ENCODE data around the gene DENND1A. TPM values are rescaled to one million over a fixed set of nuclear protein-coding genes. Genes with fewer than 3 reads are reported as not detected.

The DENND1A gene
- total and polyA plus RNA-seq, 4 donors: 7.9 to 22.0 (median 13.9) TPM

DNA sequence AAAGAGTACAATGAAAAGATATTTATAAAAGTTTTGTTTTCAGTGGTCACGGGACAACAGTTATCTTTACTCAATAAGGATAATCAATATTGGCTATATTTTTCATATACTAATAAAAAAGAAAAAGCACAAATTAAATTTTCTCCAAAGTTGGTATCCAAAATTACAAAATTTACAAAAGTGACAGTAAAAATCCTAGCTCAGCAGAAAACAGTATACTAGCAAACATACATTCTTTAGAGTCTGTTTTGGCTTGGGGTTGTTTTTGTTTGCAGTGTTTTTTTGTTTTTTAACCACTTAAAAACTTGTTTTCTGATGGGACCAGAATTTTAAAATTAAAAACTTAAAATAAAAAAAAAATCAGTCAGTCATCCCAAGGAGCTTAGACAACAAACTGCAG, 183.2 kb downstream of the DENND1A start:
- Histone ChIP-seq H3K9ac (ENCODE audit: low read depth in 1 of 2, low read length in 2 of 2) (no peak overlapping the region), H3K36me3 (ENCODE audit: control insufficient read depth in 4 of 4, insufficient read depth in 3 of 4, low read depth in 1 of 4, low read length in 3 of 4) (no peaks in the 10 kb centered on the region), H3K9me3 (ENCODE audit: control insufficient read depth in 4 of 4, low read length in 3 of 4) (no peaks in the 10 kb centered on the region), H3K27ac (ENCODE audit: low read depth in 1 of 2, low read length in 2 of 2) (no peak overlapping the region), H3K4me1 (ENCODE audit: control insufficient read depth in 4 of 4, insufficient read depth in 4 of 4, low read length in 3 of 4) (peaks cover 0 to 9% (median 7%) of the 10 kb centered on the region in 4 donors), H3K4me3 (ENCODE audit: low read depth in 1 of 3, low read length in 3 of 3) (no peak overlapping the region), H3K27me3 (ENCODE audit: control insufficient read depth in 4 of 4, insufficient read depth in 4 of 4, low read length in 3 of 4) (no peaks in the 10 kb centered on the region)
- 99% methylated on average over 1 of the region's 1 CpG for WGBS
- TF ChIP-seq JUND (IDR thresholded peaks at IDR 0.05) (no peak), HNF4A (conservative IDR thresholded peaks at IDR 0.05) (no peak), RAD21 (IDR thresholded peaks at IDR 0.05) (no peak), NR2F2 (IDR thresholded peaks at IDR 0.05) (no peak), YY1 (IDR thresholded peaks at IDR 0.05) (no peak), SP1 (IDR thresholded peaks at IDR 0.05) (no peak), HNF4G (IDR thresholded peaks at IDR 0.05) (no peak), GABPA (IDR thresholded peaks at IDR 0.05 in 1 of 2, conservative IDR thresholded peaks at IDR 0.05 in 1 of 2) (no peak), RXRA (IDR thresholded peaks at IDR 0.05) (no peak), FOXA2 (IDR thresholded peaks at IDR 0.05) (no peak), TAF1 (conservative IDR thresholded peaks at IDR 0.05) (no peak), FOXA1 (IDR thresholded peaks at IDR 0.05) (no peak), EGR1 (IDR thresholded peaks at IDR 0.05; ENCODE audit: low read depth in 2 of 2) (no peak)
- TF ChIP-seq, protein P1, sequence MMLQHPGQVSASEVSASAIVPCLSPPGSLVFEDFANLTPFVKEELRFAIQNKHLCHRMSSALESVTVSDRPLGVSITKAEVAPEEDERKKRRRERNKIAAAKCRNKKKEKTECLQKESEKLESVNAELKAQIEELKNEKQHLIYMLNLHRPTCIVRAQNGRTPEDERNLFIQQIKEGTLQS (IDR thresholded peaks at IDR 0.05): no peak
- TF ChIP-seq, protein P2, sequence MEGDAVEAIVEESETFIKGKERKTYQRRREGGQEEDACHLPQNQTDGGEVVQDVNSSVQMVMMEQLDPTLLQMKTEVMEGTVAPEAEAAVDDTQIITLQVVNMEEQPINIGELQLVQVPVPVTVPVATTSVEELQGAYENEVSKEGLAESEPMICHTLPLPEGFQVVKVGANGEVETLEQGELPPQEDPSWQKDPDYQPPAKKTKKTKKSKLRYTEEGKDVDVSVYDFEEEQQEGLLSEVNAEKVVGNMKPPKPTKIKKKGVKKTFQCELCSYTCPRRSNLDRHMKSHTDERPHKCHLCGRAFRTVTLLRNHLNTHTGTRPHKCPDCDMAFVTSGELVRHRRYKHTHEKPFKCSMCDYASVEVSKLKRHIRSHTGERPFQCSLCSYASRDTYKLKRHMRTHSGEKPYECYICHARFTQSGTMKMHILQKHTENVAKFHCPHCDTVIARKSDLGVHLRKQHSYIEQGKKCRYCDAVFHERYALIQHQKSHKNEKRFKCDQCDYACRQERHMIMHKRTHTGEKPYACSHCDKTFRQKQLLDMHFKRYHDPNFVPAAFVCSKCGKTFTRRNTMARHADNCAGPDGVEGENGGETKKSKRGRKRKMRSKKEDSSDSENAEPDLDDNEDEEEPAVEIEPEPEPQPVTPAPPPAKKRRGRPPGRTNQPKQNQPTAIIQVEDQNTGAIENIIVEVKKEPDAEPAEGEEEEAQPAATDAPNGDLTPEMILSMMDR (IDR thresholded peaks at IDR 0.05; ENCODE audit: low read depth, low read length, missing input control): no peak
- TF ChIP-seq, protein P3, sequence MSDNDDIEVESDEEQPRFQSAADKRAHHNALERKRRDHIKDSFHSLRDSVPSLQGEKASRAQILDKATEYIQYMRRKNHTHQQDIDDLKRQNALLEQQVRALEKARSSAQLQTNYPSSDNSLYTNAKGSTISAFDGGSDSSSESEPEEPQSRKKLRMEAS (IDR thresholded peaks at IDR 0.05): no peak
- TF ChIP-seq, protein P4, sequence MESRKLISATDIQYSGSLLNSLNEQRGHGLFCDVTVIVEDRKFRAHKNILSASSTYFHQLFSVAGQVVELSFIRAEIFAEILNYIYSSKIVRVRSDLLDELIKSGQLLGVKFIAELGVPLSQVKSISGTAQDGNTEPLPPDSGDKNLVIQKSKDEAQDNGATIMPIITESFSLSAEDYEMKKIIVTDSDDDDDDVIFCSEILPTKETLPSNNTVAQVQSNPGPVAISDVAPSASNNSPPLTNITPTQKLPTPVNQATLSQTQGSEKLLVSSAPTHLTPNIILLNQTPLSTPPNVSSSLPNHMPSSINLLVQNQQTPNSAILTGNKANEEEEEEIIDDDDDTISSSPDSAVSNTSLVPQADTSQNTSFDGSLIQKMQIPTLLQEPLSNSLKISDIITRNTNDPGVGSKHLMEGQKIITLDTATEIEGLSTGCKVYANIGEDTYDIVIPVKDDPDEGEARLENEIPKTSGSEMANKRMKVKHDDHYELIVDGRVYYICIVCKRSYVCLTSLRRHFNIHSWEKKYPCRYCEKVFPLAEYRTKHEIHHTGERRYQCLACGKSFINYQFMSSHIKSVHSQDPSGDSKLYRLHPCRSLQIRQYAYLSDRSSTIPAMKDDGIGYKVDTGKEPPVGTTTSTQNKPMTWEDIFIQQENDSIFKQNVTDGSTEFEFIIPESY (IDR thresholded peaks at IDR 0.05): no peak
- TF ChIP-seq, protein P5, sequence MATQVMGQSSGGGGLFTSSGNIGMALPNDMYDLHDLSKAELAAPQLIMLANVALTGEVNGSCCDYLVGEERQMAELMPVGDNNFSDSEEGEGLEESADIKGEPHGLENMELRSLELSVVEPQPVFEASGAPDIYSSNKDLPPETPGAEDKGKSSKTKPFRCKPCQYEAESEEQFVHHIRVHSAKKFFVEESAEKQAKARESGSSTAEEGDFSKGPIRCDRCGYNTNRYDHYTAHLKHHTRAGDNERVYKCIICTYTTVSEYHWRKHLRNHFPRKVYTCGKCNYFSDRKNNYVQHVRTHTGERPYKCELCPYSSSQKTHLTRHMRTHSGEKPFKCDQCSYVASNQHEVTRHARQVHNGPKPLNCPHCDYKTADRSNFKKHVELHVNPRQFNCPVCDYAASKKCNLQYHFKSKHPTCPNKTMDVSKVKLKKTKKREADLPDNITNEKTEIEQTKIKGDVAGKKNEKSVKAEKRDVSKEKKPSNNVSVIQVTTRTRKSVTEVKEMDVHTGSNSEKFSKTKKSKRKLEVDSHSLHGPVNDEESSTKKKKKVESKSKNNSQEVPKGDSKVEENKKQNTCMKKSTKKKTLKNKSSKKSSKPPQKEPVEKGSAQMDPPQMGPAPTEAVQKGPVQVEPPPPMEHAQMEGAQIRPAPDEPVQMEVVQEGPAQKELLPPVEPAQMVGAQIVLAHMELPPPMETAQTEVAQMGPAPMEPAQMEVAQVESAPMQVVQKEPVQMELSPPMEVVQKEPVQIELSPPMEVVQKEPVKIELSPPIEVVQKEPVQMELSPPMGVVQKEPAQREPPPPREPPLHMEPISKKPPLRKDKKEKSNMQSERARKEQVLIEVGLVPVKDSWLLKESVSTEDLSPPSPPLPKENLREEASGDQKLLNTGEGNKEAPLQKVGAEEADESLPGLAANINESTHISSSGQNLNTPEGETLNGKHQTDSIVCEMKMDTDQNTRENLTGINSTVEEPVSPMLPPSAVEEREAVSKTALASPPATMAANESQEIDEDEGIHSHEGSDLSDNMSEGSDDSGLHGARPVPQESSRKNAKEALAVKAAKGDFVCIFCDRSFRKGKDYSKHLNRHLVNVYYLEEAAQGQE (IDR thresholded peaks at IDR 0.05): no peak
- DNase-seq (ENCODE audit: low spot score): no peak
